Stomach (tissue), 4 donors: ENCODE results near the gene LILRA6.
"Not testable (repeated sequence)": the region's sequence is repeated elsewhere in the genome, so short reads cannot be mapped to it uniquely, and the experiment has no call there.

Source experiments
- CTCF ChIP-seq, 7 experiments: fragments of 450-650 bp in 4 of 7; fragments of 200-600 bp in 3 of 7; sonication (generic) in 3 of 7; IDR thresholded peaks; one replicate each; pipeline ENCODE4 v1.5.1; 2016 to 2019; ENCODE audit warnings: antibody characterized with exemption in 7 of 7, control low read depth in 2 of 7, mild to moderate bottlenecking in 1 of 7
- EP300 ChIP-seq: sonication (generic); formaldehyde crosslinking; IDR thresholded peaks from one replicate; pipeline ENCODE4 v1.6.1; 2017; ENCODE audit warnings: antibody characterized with exemption
- POLR2A ChIP-seq, 4 donors: fragments of 450-650 bp; IDR thresholded peaks; one replicate each; pipeline ENCODE4 v1.6.1; 2016; ENCODE audit warnings: antibody characterized with exemption in 4 of 4, control low read depth in 2 of 4, mild to moderate bottlenecking in 1 of 4, moderate library complexity in 1 of 4
- POLR2AphosphoS5 ChIP-seq, 3 donors: sonication (generic); formaldehyde crosslinking; IDR thresholded peaks; one replicate each; pipeline ENCODE4 v1.6.1; 2016; ENCODE audit warnings: antibody characterized with exemption in 3 of 3

- not testable (repeated sequence) for TF ChIP-seq CTCF (IDR thresholded peaks at IDR 0.05); POLR2A (IDR thresholded peaks at IDR 0.05); POLR2AphosphoS5 (IDR thresholded peaks at IDR 0.05); EP300
These were observed 356 bp downstream of the LILRA6 start for GRCh38 chr19:54242234-54242633.
